GM08714 (cell line): ENCODE measurements around the gene WBP4.

Experiments used
- H3K4me3 ChIP-seq: fragments of 200-500 bp; sonication (Bioruptor generic); 2 replicates; pipeline ENCODE4 v1.5.1; 2014; ENCODE audit warnings: mild to moderate bottlenecking, low read length, inconsistent platforms
- ZNF274 ChIP-seq: IDR thresholded peaks from 2 replicates; pipeline ENCODE4 v1.6.1; 2012; ENCODE audit warnings: mild to moderate bottlenecking, low read depth, low read length

The WBP4 gene, protein sequence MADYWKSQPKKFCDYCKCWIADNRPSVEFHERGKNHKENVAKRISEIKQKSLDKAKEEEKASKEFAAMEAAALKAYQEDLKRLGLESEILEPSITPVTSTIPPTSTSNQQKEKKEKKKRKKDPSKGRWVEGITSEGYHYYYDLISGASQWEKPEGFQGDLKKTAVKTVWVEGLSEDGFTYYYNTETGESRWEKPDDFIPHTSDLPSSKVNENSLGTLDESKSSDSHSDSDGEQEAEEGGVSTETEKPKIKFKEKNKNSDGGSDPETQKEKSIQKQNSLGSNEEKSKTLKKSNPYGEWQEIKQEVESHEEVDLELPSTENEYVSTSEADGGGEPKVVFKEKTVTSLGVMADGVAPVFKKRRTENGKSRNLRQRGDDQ

GRCh38 chr13:41061075-41061913, at the start of gene WBP4:
TSS of gene WBP4 (plus strand) at chr13:41061509. CDS start at chr13:41061674, 165 bp downstream.
- no peak for TF ChIP-seq ZNF274
- peak within 1 kb of the TSS; percentile 81 for H3K4me3 ChIP-seq

- no peak for TF ChIP-seq ZNF274
- H3K4me3 ChIP-seq: no peak overlapping the region
Measured at GRCh38 chr13:41012536-41012935, 48.8 kb upstream of the WBP4 start.

GRCh38 chr13:41013835-41014234, 47.5 kb upstream of the WBP4 start:
- H3K4me3 ChIP-seq: no peak overlapping the region; the same call in 1 of the 2 replicates
- no peak for TF ChIP-seq ZNF274

DNA sequence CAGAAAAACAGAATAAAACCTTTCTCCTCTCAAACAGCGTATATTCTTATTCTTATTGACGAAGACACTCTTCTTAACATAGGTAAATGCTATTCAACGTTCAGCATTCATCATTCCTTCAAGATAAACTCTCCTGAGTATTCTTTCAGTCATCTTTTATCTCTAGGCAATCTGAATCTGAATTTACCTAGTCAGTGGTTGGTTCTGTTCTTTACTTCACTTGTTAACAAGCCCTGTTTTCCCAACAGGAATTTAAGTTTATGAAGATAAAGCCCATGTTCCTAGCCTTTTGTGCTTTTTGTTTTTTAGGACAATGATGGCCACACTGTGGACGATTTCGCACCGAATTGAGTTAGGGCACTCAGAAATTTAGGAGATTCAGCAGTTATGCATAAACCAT, 45.4 kb upstream of the WBP4 start:
- no peak for TF ChIP-seq ZNF274
- peak overlapping the region; percentile 90; the same call in 1 of the 2 replicates for H3K4me3 ChIP-seq

DNA sequence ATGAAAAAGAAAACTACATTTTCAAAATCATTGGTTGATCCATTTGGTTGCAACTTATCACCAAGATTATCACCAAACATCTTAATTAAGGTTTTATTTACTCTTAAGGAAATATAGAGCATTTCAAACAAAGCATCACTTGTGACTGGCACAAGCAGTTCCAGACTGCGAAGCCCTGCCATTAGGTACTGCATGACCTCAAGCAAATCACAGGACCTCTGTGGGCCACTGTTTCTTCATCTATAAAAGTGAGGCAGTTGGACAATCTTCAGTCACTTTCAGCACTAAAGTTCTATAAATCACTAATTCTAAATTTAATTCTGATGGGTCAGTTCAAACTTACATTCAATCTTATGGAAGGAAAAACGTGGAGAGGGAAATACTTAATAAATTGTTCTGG, 44.1 kb upstream of the WBP4 start:
- peak overlapping the region; percentile 97 for H3K4me3 ChIP-seq
- no peak for TF ChIP-seq ZNF274

- H3K4me3 ChIP-seq: peak overlapping the region; percentile 97; the same call in 1 of the 2 replicates
- no peak for TF ChIP-seq ZNF274
Measured at GRCh38 chr13:41017817-41018601, 43.3 kb upstream of the WBP4 start.

DNA sequence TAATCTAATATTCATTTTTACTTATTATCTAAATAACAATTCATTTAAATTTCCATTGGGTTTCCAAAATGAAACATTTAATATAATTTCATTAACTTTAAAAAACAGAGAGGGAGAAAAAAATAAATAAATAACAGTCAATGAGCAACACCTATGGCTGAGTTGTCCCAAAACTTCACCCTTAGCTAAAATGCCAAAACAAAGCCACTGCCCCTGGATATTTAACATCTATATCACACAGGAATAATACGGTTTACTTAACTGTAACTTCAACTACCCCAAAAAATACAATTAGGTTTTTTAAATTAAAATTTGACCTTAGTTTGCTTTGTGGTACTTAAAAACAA, 42.7 kb upstream of the WBP4 start:
- peak overlapping the region; percentile 97; the same call in 1 of the 2 replicates for H3K4me3 ChIP-seq
- TF ChIP-seq ZNF274: no peak

DNA sequence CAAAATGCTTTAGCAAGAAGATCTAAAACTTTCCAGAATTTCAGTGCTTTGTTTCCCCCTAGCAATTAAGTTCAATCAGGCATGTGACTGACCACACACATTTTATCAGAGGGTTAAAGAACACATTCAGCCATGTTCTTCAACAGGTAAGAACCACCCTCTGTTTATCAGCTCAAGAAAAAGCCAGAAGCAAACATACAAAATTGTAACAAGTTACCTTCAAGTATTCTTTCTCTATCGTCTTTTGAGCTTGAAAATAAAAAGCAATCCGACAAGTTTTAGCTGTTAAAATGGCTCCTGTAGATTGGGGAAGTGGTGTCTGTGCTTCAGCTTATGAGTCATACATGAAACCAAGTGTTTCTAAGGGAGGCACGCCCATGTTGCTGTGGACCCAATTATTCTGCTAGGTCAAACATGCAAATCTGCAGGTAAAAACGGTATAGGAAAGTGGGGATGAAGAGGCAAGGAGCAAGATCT, 42.3 kb upstream of the WBP4 start, which contains the start of gene ELF1:
ELF1 (minus strand) TSS at position 306 of the 477 bp plus-strand sequence. CDS start 37,262 bp downstream, outside the sequence.
- TF ChIP-seq ZNF274: no peak
- peak within 1 kb of the TSS; percentile 97; the same call in 1 of the 2 replicates for H3K4me3 ChIP-seq

- no peak for TF ChIP-seq ZNF274
- H3K4me3 ChIP-seq: no peak overlapping the region; the same call in 1 of the 2 replicates
Measured at GRCh38 chr13:41019578-41020347, 41.5 kb upstream of the WBP4 start.

GRCh38 chr13:41025518-41025917, 35.8 kb upstream of the WBP4 start:
- no peak for TF ChIP-seq ZNF274
- no peak overlapping the region for H3K4me3 ChIP-seq

DNA sequence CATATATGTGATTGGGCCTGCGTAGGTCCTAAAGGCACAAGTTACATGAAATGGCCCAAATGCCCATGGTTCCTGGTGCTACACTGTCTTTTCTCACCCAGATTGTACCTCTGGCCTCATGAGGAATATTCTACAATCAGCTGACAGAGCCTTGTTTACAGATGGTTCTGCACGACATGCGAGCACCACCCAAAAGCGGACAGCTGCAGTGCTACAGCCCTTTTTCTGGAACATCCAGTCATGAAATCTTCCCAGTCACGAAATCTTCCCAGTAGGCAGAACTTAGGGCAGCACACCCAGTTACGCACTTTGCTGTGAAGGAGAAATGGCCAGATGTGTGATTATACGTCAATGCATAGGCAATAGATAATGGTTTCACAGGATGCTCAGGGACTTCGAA, 34.5 kb upstream of the WBP4 start:
- no peak for TF ChIP-seq ZNF274
- H3K4me3 ChIP-seq: no peak overlapping the region

DNA sequence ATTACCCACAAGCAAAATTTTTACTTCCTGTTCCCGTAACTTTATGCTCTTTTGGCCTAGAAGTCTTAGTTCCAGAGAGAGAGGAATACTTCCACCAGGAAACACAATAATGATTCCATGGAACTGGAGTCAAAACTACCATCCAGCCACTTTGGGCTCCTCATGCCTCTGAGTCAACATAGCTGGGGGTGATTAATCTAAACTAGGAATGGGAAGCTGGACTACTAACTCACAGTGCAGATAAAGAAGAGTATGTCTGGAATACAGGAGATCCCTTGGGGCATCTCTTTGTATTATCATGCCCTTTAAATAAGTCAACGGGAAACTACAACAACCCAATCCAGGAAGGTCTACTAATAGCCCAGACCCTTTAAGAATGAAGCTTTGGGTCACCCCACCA, 33.3 kb upstream of the WBP4 start:
- H3K4me3 ChIP-seq: no peak overlapping the region
- TF ChIP-seq ZNF274: no peak

DNA sequence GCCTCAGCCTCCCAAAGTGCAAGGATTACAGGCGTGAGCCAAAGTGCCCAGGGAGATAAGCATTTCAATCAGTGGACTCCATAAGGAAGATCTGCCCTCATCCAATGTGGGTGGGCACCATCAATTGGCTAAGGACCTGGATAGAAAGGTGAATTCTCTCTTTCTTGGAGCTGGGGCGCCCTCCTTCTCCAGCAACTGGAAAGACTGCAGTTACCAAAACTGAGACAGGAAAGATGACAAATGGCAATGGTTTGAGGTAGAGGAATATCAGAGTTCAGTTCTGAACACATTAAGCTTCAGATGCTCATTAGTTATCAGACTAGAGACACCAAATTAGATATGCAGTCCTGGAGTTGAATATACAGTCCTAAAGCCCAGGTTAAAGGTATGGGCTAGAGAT, 31.7 kb upstream of the WBP4 start:
- no peak overlapping the region for H3K4me3 ChIP-seq
- no peak for TF ChIP-seq ZNF274
